ENCODE results near the gene OR2T8.

The OR2T8 gene

GRCh38 chr1:247919952-247920351 is at the start of gene OR2T8:
Gene OR2T8, plus strand, starts transcription at chr1:247920252. Its CDS starts 766 bp downstream, at chr1:247921018.
- Mint-ChIP-seq H3K27me3 (peaks cover 13% of the 10 kb centered on the region), H3K9me3 (no peaks in the 10 kb centered on the region), H3K4me1 (ENCODE audit: low read depth) (no peaks in the 10 kb centered on the region), H3K27ac (no peak within 1 kb of the TSS), H3K4me3 (no peak within 1 kb of the TSS), H3K36me3 (ENCODE audit: low read depth) (no peaks in the 10 kb centered on the region)
- DNase-seq: no peak

- Mint-ChIP-seq H3K27me3 (peaks cover 5% of the 10 kb centered on the region), H3K36me3 (ENCODE audit: low read depth) (no peaks in the 10 kb centered on the region), H3K9me3 (no peaks in the 10 kb centered on the region), H3K27ac (no peak overlapping the region), H3K4me1 (ENCODE audit: low read depth) (peaks cover 2% of the 10 kb centered on the region), H3K4me3 (no peak overlapping the region)
- no peak for DNase-seq
Observed at GRCh38 chr1:247883346-247883745, 36.7 kb upstream of the OR2T8 start.

GRCh38 chr1:247884797-247885413 is 35.1 kb upstream of the OR2T8 start:
- H3K9me3 Mint-ChIP-seq: no peaks in the 10 kb centered on the region
- H3K4me3 Mint-ChIP-seq: no peak overlapping the region
- DNase-seq: no peak
- H3K4me1 Mint-ChIP-seq (ENCODE audit: low read depth): peaks cover 2% of the 10 kb centered on the region
- H3K27ac Mint-ChIP-seq: no peak overlapping the region
- H3K36me3 Mint-ChIP-seq (ENCODE audit: low read depth): no peaks in the 10 kb centered on the region
- no peaks in the 10 kb centered on the region for H3K27me3 Mint-ChIP-seq

- no peak within 1 kb of the TSS for H3K4me3 Mint-ChIP-seq
- no peaks in the 10 kb centered on the region for H3K9me3 Mint-ChIP-seq
- no peaks in the 10 kb centered on the region for H3K4me1 Mint-ChIP-seq (ENCODE audit: low read depth)
- no peak for DNase-seq
- H3K27ac Mint-ChIP-seq: no peak within 1 kb of the TSS
- H3K27me3 Mint-ChIP-seq: no peaks in the 10 kb centered on the region
- no peaks in the 10 kb centered on the region for H3K36me3 Mint-ChIP-seq (ENCODE audit: low read depth)
Observed at GRCh38 chr1:247895163-247895637, 24.9 kb upstream of the OR2T8 start, which contains the start of gene OR2W3. Gene OR2W3, plus strand, starts transcription at chr1:247895587. Its CDS starts 0 bp downstream, at chr1:247895587.

- no peak overlapping the region for H3K27ac Mint-ChIP-seq
- no peaks in the 10 kb centered on the region for H3K27me3 Mint-ChIP-seq
- H3K4me1 Mint-ChIP-seq (ENCODE audit: low read depth): no peaks in the 10 kb centered on the region
- H3K9me3 Mint-ChIP-seq: no peaks in the 10 kb centered on the region
- H3K36me3 Mint-ChIP-seq (ENCODE audit: low read depth): no peaks in the 10 kb centered on the region
- DNase-seq: no peak
- no peak overlapping the region for H3K4me3 Mint-ChIP-seq
Observed at GRCh38 chr1:247895976-247896375, 24.1 kb upstream of the OR2T8 start.

- no peaks in the 10 kb centered on the region for H3K36me3 Mint-ChIP-seq (ENCODE audit: low read depth)
- peaks cover 7% of the 10 kb centered on the region for H3K9me3 Mint-ChIP-seq
- H3K27ac Mint-ChIP-seq: no peak overlapping the region
- peaks cover 27% of the 10 kb centered on the region for H3K4me1 Mint-ChIP-seq (ENCODE audit: low read depth)
- DNase-seq: no peak
- no peaks in the 10 kb centered on the region for H3K27me3 Mint-ChIP-seq
- no peak overlapping the region for H3K4me3 Mint-ChIP-seq
Observed at GRCh38 chr1:247904122-247904521, 15.9 kb upstream of the OR2T8 start.

GRCh38 chr1:247905181-247905580 is 14.9 kb upstream of the OR2T8 start:
- no peak for DNase-seq
- Mint-ChIP-seq H3K4me1 (ENCODE audit: low read depth) (peaks cover 27% of the 10 kb centered on the region), H3K27ac (no peak overlapping the region), H3K27me3 (no peaks in the 10 kb centered on the region), H3K4me3 (no peak overlapping the region), H3K9me3 (peaks cover 7% of the 10 kb centered on the region), H3K36me3 (ENCODE audit: low read depth) (no peaks in the 10 kb centered on the region)

GRCh38 chr1:247905910-247906503 is 14.0 kb upstream of the OR2T8 start:
- H3K27ac Mint-ChIP-seq: peak overlapping the region; percentile 86
- peak; percentile 48 for DNase-seq
- H3K4me1 Mint-ChIP-seq (ENCODE audit: low read depth): peaks cover 27% of the 10 kb centered on the region
- H3K36me3 Mint-ChIP-seq (ENCODE audit: low read depth): no peaks in the 10 kb centered on the region
- H3K9me3 Mint-ChIP-seq: peaks cover 7% of the 10 kb centered on the region
- H3K4me3 Mint-ChIP-seq: peak overlapping the region; percentile 47
- H3K27me3 Mint-ChIP-seq: no peaks in the 10 kb centered on the region

GRCh38 chr1:247906504-247907047 is 13.5 kb upstream of the OR2T8 start:
- Mint-ChIP-seq H3K9me3 (peaks cover 7% of the 10 kb centered on the region), H3K27me3 (no peaks in the 10 kb centered on the region), H3K27ac (peak overlapping the region; percentile 86), H3K4me3 (peak overlapping the region; percentile 47), H3K36me3 (ENCODE audit: low read depth) (no peaks in the 10 kb centered on the region), H3K4me1 (ENCODE audit: low read depth) (peaks cover 27% of the 10 kb centered on the region)
- no peak for DNase-seq

- Mint-ChIP-seq H3K9me3 (peaks cover 4% of the 10 kb centered on the region), H3K36me3 (ENCODE audit: low read depth) (no peaks in the 10 kb centered on the region), H3K4me3 (no peak overlapping the region), H3K4me1 (ENCODE audit: low read depth) (peaks cover 27% of the 10 kb centered on the region), H3K27me3 (no peaks in the 10 kb centered on the region), H3K27ac (no peak overlapping the region)
- no peak for DNase-seq
Observed at GRCh38 chr1:247908766-247909165, 11.3 kb upstream of the OR2T8 start.

- no peak for DNase-seq
- H3K27ac Mint-ChIP-seq: no peak overlapping the region
Observed at GRCh38 chr1:247913786-247914185, 6.3 kb upstream of the OR2T8 start.

GRCh38 chr1:247914941-247915662 is 5.0 kb upstream of the OR2T8 start:
- no peak overlapping the region for H3K27ac Mint-ChIP-seq
- no peaks in the 10 kb centered on the region for H3K36me3 Mint-ChIP-seq (ENCODE audit: low read depth)
- H3K27me3 Mint-ChIP-seq: peaks cover 13% of the 10 kb centered on the region
- H3K4me3 Mint-ChIP-seq: no peak overlapping the region
- no peak for DNase-seq
- no peaks in the 10 kb centered on the region for H3K9me3 Mint-ChIP-seq
- no peaks in the 10 kb centered on the region for H3K4me1 Mint-ChIP-seq (ENCODE audit: low read depth)

More at GRCh38 chr1:247913786-247914185, 6.3 kb upstream of the OR2T8 start:
- Mint-ChIP-seq H3K27me3 (peaks cover 13% of the 10 kb centered on the region), H3K4me3 (no peak overlapping the region), H3K4me1 (ENCODE audit: low read depth) (no peaks in the 10 kb centered on the region), H3K36me3 (ENCODE audit: low read depth) (no peaks in the 10 kb centered on the region), H3K9me3 (no peaks in the 10 kb centered on the region)

GRCh38 chr1:247923941-247924340 is 3.9 kb downstream of the OR2T8 start:
- Mint-ChIP-seq H3K36me3 (ENCODE audit: low read depth) (no peaks in the 10 kb centered on the region), H3K27me3 (no peaks in the 10 kb centered on the region), H3K9me3 (no peaks in the 10 kb centered on the region), H3K4me3 (no peak overlapping the region), H3K27ac (no peak overlapping the region), H3K4me1 (ENCODE audit: low read depth) (no peaks in the 10 kb centered on the region)
- DNase-seq: no peak

GRCh38 chr1:247924868-247925267 is 4.8 kb downstream of the OR2T8 start, which contains the start of gene OR2AJ1:
Gene OR2AJ1, plus strand, starts transcription at chr1:247924889. Its CDS starts 8,880 bp downstream, at chr1:247933769.
- Mint-ChIP-seq H3K36me3 (ENCODE audit: low read depth) (no peaks in the 10 kb centered on the region), H3K27me3 (no peaks in the 10 kb centered on the region), H3K4me1 (ENCODE audit: low read depth) (no peaks in the 10 kb centered on the region), H3K4me3 (no peak within 1 kb of the TSS), H3K9me3 (no peaks in the 10 kb centered on the region), H3K27ac (no peak within 1 kb of the TSS)
- DNase-seq: no peak

Data from activated T-cell treated with anti-CD3 and anti-CD28 coated beads, Interleukin-2, amount 50 U/mL, for 24 hours (primary cell).